ENCODE data around the gene IMMP2L.

IMMP2L gene

DNA sequence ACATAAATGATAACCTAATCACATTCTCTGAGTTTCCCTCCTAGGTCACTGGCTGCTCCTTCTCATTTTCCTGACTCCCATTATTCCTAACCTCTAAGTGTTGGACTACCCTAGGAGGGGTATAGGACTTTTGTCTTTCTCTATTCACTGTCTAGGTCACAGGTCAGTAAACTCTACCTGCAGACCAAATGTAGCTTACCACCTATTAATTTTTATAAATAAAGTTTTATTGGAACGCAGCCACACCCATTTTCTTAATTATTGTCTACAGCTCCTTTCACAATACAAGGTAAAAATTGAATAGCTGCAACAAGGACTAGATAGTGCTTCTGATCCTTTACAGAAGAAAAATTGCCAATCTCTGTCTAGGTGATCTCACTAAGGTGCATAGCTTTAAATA, 156.7 kb downstream of the IMMP2L start:
- Histone ChIP-seq H3K9me3 (ENCODE audit: insufficient read depth, low read length) (no peaks in the 10 kb centered on the region), H3K27ac (ENCODE audit: low read depth, low read length) (no peak overlapping the region), H3K4me2 (ENCODE audit: low read depth, low read length, poor library complexity, severe bottlenecking) (no peak overlapping the region), H3K79me2 (ENCODE audit: insufficient read depth, low read length) (no peaks in the 10 kb centered on the region), H3K9ac (ENCODE audit: low read length) (no peak overlapping the region), H4K20me1 (ENCODE audit: low read depth, low read length) (no peaks in the 10 kb centered on the region), H2AFZ (ENCODE audit: low read depth, low read length, severe bottlenecking) (no peak overlapping the region), H3F3A (ENCODE audit: insufficient read depth) (no peaks in the 10 kb centered on the region), H3K9me2 (replicated peaks; ENCODE audit: insufficient read depth, low read length) (no peaks in the 10 kb centered on the region), H3K27me3 (ENCODE audit: low read length) (no peaks in the 10 kb centered on the region), H3K36me3 (ENCODE audit: low read length) (no peaks in the 10 kb centered on the region), H3K4me3 (ENCODE audit: insufficient read depth, low read length, poor library complexity, severe bottlenecking) (no peak overlapping the region)
- TF ChIP-seq EZH2phosphoT487 (conservative IDR thresholded peaks at IDR 0.05; ENCODE audit: low read length) = no peak
- TF ChIP-seq, protein P1, sequence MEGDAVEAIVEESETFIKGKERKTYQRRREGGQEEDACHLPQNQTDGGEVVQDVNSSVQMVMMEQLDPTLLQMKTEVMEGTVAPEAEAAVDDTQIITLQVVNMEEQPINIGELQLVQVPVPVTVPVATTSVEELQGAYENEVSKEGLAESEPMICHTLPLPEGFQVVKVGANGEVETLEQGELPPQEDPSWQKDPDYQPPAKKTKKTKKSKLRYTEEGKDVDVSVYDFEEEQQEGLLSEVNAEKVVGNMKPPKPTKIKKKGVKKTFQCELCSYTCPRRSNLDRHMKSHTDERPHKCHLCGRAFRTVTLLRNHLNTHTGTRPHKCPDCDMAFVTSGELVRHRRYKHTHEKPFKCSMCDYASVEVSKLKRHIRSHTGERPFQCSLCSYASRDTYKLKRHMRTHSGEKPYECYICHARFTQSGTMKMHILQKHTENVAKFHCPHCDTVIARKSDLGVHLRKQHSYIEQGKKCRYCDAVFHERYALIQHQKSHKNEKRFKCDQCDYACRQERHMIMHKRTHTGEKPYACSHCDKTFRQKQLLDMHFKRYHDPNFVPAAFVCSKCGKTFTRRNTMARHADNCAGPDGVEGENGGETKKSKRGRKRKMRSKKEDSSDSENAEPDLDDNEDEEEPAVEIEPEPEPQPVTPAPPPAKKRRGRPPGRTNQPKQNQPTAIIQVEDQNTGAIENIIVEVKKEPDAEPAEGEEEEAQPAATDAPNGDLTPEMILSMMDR (IDR thresholded peaks at IDR 0.05; ENCODE audit: insufficient read depth, low read length, poor library complexity, severe bottlenecking) = no peak

DNA sequence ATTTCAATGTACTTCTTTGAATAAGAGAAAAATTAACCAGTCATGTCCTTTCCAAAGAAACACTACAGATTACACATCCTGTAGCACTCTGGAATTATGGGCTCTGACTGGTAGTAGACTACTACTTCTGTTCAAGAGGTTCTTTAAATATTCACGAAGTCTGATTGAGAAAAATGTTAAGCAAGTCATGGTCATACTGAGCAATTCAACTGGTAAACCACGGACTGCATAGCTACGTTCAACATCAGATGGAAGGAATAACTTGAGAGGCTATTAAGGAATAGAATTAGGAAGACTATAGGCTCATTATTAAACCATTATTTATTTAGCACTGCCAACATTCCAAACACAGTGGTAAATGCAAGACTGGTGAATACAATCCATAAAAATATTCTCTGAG, 160.8 kb downstream of the IMMP2L start:
- no peaks in the 10 kb centered on the region for H3K27me3 ChIP-seq (ENCODE audit: low read length)
- H3F3A ChIP-seq (ENCODE audit: insufficient read depth) = no peaks in the 10 kb centered on the region
- no peaks in the 10 kb centered on the region for H4K20me1 ChIP-seq (ENCODE audit: low read depth, low read length)
- no peaks in the 10 kb centered on the region for H3K9me3 ChIP-seq (ENCODE audit: insufficient read depth, low read length)
- no peaks in the 10 kb centered on the region for H3K36me3 ChIP-seq (ENCODE audit: low read length)
- H3K9me2 ChIP-seq (replicated peaks; ENCODE audit: insufficient read depth, low read length) = no peaks in the 10 kb centered on the region
- H3K4me2 ChIP-seq (ENCODE audit: low read depth, low read length, poor library complexity, severe bottlenecking) = no peak overlapping the region
- H3K27ac ChIP-seq (ENCODE audit: low read depth, low read length) = no peak overlapping the region
- H2AFZ ChIP-seq (ENCODE audit: low read depth, low read length, severe bottlenecking) = no peak overlapping the region
- no peaks in the 10 kb centered on the region for H3K79me2 ChIP-seq (ENCODE audit: insufficient read depth, low read length)
- TF ChIP-seq EZH2phosphoT487 (conservative IDR thresholded peaks at IDR 0.05; ENCODE audit: low read length) = no peak
- H3K4me3 ChIP-seq (ENCODE audit: insufficient read depth, low read length, poor library complexity, severe bottlenecking) = no peak overlapping the region
- no peak overlapping the region for H3K9ac ChIP-seq (ENCODE audit: low read length)

DNA sequence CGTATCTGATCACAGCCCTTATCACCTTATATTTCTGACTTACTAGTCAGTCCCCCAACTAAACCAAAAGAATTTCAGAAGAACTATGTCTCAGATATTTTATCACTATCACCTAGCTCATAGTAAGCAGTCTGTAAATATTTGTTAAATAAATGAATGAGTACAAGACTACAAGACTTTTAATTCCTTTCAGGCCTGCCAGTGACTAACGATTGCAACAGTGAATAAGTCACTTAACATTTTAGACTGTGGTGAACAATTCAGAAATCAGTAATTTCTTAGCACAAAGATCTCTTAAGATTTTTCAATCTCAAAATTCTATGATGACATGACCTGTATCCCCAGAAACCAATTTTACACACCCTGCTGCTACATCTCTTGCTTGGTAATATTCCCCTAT, 162.2 kb downstream of the IMMP2L start:
- Histone ChIP-seq H3K27me3 (ENCODE audit: low read length) (no peaks in the 10 kb centered on the region), H3K36me3 (ENCODE audit: low read length) (no peaks in the 10 kb centered on the region), H3F3A (ENCODE audit: insufficient read depth) (no peaks in the 10 kb centered on the region), H3K9me3 (ENCODE audit: insufficient read depth, low read length) (no peaks in the 10 kb centered on the region), H3K9me2 (replicated peaks; ENCODE audit: insufficient read depth, low read length) (no peaks in the 10 kb centered on the region), H3K4me2 (ENCODE audit: low read depth, low read length, poor library complexity, severe bottlenecking) (no peak overlapping the region), H3K4me3 (ENCODE audit: insufficient read depth, low read length, poor library complexity, severe bottlenecking) (no peak overlapping the region), H3K9ac (ENCODE audit: low read length) (no peak overlapping the region), H2AFZ (ENCODE audit: low read depth, low read length, severe bottlenecking) (no peak overlapping the region), H3K27ac (ENCODE audit: low read depth, low read length) (no peak overlapping the region), H4K20me1 (ENCODE audit: low read depth, low read length) (no peaks in the 10 kb centered on the region), H3K79me2 (ENCODE audit: insufficient read depth, low read length) (no peaks in the 10 kb centered on the region)
- no peak for TF ChIP-seq EZH2phosphoT487 (conservative IDR thresholded peaks at IDR 0.05; ENCODE audit: low read length)
- TF ChIP-seq, protein P1 (IDR thresholded peaks at IDR 0.05; ENCODE audit: insufficient read depth, low read length, poor library complexity, severe bottlenecking) = no peak

DNA sequence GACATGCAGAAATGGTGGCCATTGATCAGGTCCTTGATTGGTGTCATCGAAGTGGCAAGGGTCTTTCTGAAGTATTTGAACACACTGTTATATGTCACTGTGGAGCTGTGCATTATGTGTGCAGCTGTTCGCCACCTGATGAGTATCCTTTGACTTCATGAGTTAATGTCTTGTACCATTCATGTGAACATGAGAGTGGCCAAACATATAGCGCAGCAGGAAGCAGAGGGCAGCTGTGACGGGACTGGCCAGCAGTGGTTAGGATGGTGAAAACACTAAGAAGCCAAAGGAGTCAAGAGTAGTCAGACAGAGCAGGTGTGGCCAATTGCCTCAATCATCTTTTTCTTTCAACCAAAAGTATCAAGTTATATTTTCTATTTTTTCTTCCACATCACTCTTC, 167.4 kb downstream of the IMMP2L start:
- H3F3A ChIP-seq (ENCODE audit: insufficient read depth) = no peaks in the 10 kb centered on the region
- no peaks in the 10 kb centered on the region for H3K36me3 ChIP-seq (ENCODE audit: low read length)
- no peak overlapping the region for H3K4me3 ChIP-seq (ENCODE audit: insufficient read depth, low read length, poor library complexity, severe bottlenecking)
- no peaks in the 10 kb centered on the region for H3K27me3 ChIP-seq (ENCODE audit: low read length)
- H3K79me2 ChIP-seq (ENCODE audit: insufficient read depth, low read length) = no peaks in the 10 kb centered on the region
- no peak overlapping the region for H2AFZ ChIP-seq (ENCODE audit: low read depth, low read length, severe bottlenecking)
- TF ChIP-seq, protein P1 (IDR thresholded peaks at IDR 0.05; ENCODE audit: insufficient read depth, low read length, poor library complexity, severe bottlenecking) = no peak
- no peak for TF ChIP-seq EZH2phosphoT487 (conservative IDR thresholded peaks at IDR 0.05; ENCODE audit: low read length)
- H3K9me2 ChIP-seq (replicated peaks; ENCODE audit: insufficient read depth, low read length) = no peaks in the 10 kb centered on the region
- H4K20me1 ChIP-seq (ENCODE audit: low read depth, low read length) = no peaks in the 10 kb centered on the region
- no peak overlapping the region for H3K9ac ChIP-seq (ENCODE audit: low read length)
- H3K27ac ChIP-seq (ENCODE audit: low read depth, low read length) = no peak overlapping the region
- H3K9me3 ChIP-seq (ENCODE audit: insufficient read depth, low read length) = no peaks in the 10 kb centered on the region
- H3K4me2 ChIP-seq (ENCODE audit: low read depth, low read length, poor library complexity, severe bottlenecking) = no peak overlapping the region

Measured in SU-DHL-6 (cell line).